ENCODE data around the gene FBXO34. TPM values are rescaled to one million over a fixed set of nuclear protein-coding genes. Genes with fewer than 3 reads are reported as not detected.

The FBXO34 gene
- total RNA-seq, 1 experiment from 2014 or later = 13.9 TPM

DNA sequence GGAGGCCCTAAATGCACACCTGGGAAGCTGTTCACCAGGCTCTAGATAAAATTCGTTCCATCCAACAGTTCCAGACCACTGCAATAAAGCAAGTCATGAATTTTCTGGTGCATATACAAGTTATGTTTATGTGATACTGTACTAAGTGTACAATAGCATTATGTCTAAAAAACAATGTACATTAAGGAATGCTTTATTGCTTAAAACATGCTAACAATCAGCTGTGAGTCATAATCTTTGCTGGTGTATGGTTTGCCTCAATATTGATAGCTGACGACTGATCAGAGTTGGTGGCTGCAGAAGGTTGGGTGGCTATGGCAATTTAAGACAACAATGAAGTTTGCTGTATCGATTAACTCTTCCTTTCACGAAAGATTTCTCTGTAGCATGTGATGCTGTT is 88.1 kb downstream of the FBXO34 start:
- ChIA-PET POLR2A (no interaction called here), CTCF (interaction anchor here (1.4 kb wide), 1 partner anchor 113 kb away, joined by 4 read pairs; no protein-coding TSS in a partner anchor)
- no peaks in the 10 kb centered on the region for H3K36me3 Mint-ChIP-seq

DNA sequence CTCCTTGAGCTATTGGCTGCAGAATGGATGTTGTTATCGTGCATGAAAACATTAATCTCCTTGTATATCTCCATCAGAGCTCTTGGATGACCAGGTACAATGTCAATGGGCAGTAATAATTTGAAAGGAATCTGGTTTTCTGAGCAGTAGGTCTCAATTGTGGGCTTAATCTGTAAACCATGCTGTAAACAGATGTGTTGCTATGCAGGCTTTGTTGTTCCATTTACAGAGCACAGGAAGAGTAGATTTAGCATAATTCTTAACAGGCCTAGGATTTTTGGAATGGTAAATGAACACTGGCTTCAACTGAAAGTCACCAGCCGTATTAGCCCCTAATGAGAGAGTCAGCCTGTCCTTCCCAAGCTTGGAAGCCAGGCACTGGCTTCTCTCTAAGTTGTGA is 90.0 kb downstream of the FBXO34 start:
- Mint-ChIP-seq H3K4me3 (no peak overlapping the region), H3K27ac (no peak overlapping the region), H3K36me3 (0 out of 2 replicates have a peak, but pooled peaks cover 7% of the 10 kb centered on the region), H3K4me1 (no peaks in the 10 kb centered on the region), H3K27me3 (ENCODE audit: low read depth) (no peaks in the 10 kb centered on the region), H3K9me3 (no peaks in the 10 kb centered on the region)
- ChIA-PET POLR2A (no interaction called here), CTCF (no interaction called here)
- DNase-seq (ENCODE audit: low spot score) (no peak), ATAC-seq (no peak)
- TF ChIP-seq HMGA2 (CRISPR knock-in tag; IDR thresholded peaks at IDR 0.05) = no peak
- TF ChIP-seq, protein P1, sequence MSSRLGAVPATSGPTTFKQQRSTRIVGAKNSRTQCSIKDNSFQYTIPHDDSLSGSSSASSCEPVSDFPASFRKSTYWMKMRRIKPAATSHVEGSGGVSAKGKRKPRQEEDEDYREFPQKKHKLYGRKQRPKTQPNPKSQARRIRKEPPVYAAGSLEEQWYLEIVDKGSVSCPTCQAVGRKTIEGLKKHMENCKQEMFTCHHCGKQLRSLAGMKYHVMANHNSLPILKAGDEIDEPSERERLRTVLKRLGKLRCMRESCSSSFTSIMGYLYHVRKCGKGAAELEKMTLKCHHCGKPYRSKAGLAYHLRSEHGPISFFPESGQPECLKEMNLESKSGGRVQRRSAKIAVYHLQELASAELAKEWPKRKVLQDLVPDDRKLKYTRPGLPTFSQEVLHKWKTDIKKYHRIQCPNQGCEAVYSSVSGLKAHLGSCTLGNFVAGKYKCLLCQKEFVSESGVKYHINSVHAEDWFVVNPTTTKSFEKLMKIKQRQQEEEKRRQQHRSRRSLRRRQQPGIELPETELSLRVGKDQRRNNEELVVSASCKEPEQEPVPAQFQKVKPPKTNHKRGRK (CRISPR knock-in tag; IDR thresholded peaks at IDR 0.05; ENCODE audit: borderline replicate concordance) = no peak
- no peak for TF ChIP-seq SOX15 (CRISPR knock-in tag; IDR thresholded peaks at IDR 0.05)

More for the DNA sequence above, 88.1 kb downstream of the FBXO34 start:
- no peak for ATAC-seq
- H3K9me3 Mint-ChIP-seq = no peaks in the 10 kb centered on the region
- H3K4me1 Mint-ChIP-seq = peaks cover 2% of the 10 kb centered on the region; the same call in 1 of the 2 replicates
- no peak overlapping the region for H3K27ac Mint-ChIP-seq
- no peaks in the 10 kb centered on the region for H3K27me3 Mint-ChIP-seq (ENCODE audit: low read depth)
- TF ChIP-seq ELF4 (CRISPR knock-in tag; IDR thresholded peaks at IDR 0.05; ENCODE audit: low read depth) = no peak
- no peak for TF ChIP-seq JAZF1 (CRISPR knock-in tag; IDR thresholded peaks at IDR 0.05)
- TF ChIP-seq, protein P2, sequence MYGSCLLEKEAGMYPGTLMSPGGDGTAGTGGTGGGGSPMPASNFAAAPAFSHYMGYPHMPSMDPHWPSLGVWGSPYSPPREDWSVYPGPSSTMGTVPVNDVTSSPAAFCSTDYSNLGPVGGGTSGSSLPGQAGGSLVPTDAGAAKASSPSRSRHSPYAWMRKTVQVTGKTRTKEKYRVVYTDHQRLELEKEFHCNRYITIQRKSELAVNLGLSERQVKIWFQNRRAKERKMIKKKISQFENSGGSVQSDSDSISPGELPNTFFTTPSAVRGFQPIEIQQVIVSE (CRISPR knock-in tag; IDR thresholded peaks at IDR 0.05; ENCODE audit: borderline replicate concordance) = no peak
- no peak for TF ChIP-seq NFE2L1 (CRISPR knock-in tag; IDR thresholded peaks at IDR 0.05)
- TF ChIP-seq EMX1 (CRISPR knock-in tag; IDR thresholded peaks at IDR 0.05) = no peak
- TF ChIP-seq ATF1 (CRISPR knock-in tag; IDR thresholded peaks at IDR 0.05) = no peak
- TF ChIP-seq, protein P3, sequence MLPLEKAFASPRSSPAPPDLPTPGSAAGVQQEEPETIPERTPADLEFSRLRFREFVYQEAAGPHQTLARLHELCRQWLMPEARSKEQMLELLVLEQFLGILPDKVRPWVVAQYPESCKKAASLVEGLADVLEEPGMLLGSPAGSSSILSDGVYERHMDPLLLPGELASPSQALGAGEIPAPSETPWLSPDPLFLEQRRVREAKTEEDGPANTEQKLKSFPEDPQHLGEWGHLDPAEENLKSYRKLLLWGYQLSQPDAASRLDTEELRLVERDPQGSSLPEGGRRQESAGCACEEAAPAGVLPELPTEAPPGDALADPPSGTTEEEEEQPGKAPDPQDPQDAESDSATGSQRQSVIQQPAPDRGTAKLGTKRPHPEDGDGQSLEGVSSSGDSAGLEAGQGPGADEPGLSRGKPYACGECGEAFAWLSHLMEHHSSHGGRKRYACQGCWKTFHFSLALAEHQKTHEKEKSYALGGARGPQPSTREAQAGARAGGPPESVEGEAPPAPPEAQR (CRISPR knock-in tag; IDR thresholded peaks at IDR 0.05) = no peak
- no peak for TF ChIP-seq PRRX2 (CRISPR knock-in tag; IDR thresholded peaks at IDR 0.05)
- no peak for TF ChIP-seq FOXJ3 (CRISPR knock-in tag; IDR thresholded peaks at IDR 0.05; ENCODE audit: borderline replicate concordance)
- no peak for TF ChIP-seq OVOL2 (CRISPR knock-in tag; IDR thresholded peaks at IDR 0.05; ENCODE audit: borderline replicate concordance)
- no peak for TF ChIP-seq IRF2 (CRISPR knock-in tag; IDR thresholded peaks at IDR 0.05; ENCODE audit: borderline replicate concordance, low read depth)
- TF ChIP-seq ZNF396 (CRISPR knock-in tag; IDR thresholded peaks at IDR 0.05; ENCODE audit: borderline replicate concordance) = no peak
- TF ChIP-seq, protein P4, sequence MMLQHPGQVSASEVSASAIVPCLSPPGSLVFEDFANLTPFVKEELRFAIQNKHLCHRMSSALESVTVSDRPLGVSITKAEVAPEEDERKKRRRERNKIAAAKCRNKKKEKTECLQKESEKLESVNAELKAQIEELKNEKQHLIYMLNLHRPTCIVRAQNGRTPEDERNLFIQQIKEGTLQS (CRISPR knock-in tag; conservative IDR thresholded peaks at IDR 0.05) = no peak
- TF ChIP-seq RELA (CRISPR knock-in tag; IDR thresholded peaks at IDR 0.05; ENCODE audit: borderline replicate concordance) = no peak
- no peak for TF ChIP-seq ESRRA (CRISPR knock-in tag; IDR thresholded peaks at IDR 0.05; ENCODE audit: borderline replicate concordance)
- no peak for TF ChIP-seq NFATC4 (CRISPR knock-in tag; IDR thresholded peaks at IDR 0.05)
- TF ChIP-seq ZNF423 (CRISPR knock-in tag; IDR thresholded peaks at IDR 0.05) = no peak
- TF ChIP-seq, protein P5, sequence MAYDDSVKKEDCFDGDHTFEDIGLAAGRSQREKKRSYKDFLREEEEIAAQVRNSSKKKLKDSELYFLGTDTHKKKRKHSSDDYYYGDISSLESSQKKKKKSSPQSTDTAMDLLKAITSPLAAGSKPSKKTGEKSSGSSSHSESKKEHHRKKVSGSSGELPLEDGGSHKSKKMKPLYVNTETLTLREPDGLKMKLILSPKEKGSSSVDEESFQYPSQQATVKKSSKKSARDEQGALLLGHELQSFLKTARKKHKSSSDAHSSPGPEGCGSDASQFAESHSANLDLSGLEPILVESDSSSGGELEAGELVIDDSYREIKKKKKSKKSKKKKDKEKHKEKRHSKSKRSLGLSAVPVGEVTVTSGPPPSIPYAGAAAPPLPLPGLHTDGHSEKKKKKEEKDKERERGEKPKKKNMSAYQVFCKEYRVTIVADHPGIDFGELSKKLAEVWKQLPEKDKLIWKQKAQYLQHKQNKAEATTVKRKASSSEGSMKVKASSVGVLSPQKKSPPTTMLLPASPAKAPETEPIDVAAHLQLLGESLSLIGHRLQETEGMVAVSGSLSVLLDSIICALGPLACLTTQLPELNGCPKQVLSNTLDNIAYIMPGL (CRISPR knock-in tag; IDR thresholded peaks at IDR 0.05) = no peak
- no peak for TF ChIP-seq ZNF232 (CRISPR knock-in tag; IDR thresholded peaks at IDR 0.05)
- TF ChIP-seq, protein P6, sequence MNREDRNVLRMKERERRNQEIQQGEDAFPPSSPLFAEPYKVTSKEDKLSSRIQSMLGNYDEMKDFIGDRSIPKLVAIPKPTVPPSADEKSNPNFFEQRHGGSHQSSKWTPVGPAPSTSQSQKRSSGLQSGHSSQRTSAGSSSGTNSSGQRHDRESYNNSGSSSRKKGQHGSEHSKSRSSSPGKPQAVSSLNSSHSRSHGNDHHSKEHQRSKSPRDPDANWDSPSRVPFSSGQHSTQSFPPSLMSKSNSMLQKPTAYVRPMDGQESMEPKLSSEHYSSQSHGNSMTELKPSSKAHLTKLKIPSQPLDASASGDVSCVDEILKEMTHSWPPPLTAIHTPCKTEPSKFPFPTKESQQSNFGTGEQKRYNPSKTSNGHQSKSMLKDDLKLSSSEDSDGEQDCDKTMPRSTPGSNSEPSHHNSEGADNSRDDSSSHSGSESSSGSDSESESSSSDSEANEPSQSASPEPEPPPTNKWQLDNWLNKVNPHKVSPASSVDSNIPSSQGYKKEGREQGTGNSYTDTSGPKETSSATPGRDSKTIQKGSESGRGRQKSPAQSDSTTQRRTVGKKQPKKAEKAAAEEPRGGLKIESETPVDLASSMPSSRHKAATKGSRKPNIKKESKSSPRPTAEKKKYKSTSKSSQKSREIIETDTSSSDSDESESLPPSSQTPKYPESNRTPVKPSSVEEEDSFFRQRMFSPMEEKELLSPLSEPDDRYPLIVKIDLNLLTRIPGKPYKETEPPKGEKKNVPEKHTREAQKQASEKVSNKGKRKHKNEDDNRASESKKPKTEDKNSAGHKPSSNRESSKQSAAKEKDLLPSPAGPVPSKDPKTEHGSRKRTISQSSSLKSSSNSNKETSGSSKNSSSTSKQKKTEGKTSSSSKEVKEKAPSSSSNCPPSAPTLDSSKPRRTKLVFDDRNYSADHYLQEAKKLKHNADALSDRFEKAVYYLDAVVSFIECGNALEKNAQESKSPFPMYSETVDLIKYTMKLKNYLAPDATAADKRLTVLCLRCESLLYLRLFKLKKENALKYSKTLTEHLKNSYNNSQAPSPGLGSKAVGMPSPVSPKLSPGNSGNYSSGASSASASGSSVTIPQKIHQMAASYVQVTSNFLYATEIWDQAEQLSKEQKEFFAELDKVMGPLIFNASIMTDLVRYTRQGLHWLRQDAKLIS (CRISPR knock-in tag; IDR thresholded peaks at IDR 0.05; ENCODE audit: borderline replicate concordance) = no peak
- no peak overlapping the region for H3K4me3 Mint-ChIP-seq
- DNase-seq (ENCODE audit: low spot score) = no peak
